NCI-H1694 treated with DMSO at 0.1 percent for 48 hours (cell line): ENCODE measurements around the gene SLC6A18.

Experiments
- DNase-seq: peaks from one replicate; lab custom pipeline; 2025; lab: John Stamatoyannopoulos, UW

The SLC6A18 gene

DNA sequence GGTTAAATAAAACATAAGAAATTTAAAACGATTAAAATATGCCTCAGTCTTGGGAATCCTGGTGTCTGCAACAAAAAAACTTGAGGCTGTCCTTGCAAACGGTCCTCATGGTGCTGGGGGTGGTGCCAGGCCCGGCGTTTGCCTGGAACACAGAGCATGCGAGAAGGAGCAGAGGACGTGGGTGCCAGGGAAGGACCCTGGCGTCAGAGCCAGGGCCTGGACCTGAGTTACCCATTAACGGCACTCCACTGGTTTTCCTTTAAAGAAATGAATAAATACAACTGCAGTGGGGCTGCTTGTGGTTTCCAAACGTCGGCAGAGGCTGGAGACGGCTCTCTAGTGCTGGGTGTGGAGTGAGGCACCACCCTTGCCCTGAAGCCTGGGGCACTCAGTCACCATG, at the start of gene SLC6A18:
Gene SLC6A18, plus strand, starts transcription at position 301 of the 400 bp plus-strand sequence. Its CDS starts 97 bp downstream, at position 398.
- DNase-seq: no peak

GRCh38 chr5:1175801-1176472, 49.2 kb upstream of the SLC6A18 start:
- DNase-seq: no peak

DNA sequence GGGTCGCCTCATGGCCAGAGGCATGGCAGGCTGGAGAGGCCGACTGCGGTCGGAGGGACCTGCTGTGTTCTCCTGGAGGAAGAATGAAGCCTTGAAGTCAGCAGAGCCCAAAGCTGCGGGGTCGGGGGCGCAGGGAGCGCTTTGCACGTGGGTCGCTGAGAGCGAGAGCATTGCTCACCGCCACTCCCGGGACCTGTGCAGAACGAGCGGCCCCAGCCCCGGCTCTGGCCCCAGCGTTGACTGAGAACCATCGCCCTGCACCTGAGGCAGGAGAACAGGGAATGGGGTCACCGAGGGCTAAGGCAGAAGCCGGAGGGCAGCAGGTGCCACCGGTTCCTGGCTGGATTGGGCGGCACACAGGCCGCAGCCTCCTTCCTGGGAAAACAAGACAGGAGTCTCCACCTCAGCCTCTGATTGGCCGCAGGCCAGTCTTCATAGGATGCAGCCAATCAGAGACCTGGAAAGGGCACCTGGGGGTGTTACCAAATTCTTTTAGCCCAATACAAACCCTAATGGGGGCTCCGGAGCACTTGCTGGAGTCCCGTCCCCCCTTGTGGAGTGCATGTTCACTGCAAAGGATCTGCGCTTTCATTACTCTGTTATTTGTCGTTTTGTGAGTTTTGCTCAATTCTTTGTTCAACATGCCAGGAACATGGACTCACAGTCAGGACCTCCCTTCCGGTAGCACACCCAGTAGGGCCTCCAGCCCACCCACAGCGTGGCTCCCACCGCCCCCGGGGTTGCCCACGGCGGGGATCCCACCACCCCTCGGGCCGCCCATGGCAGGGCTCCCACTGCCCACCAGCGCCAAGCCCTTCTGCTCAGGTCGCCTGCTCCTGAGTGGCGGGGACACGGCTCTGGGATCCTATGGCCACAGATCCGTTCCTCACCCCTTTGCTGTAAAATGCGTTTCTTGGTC, 48.4 kb upstream of the SLC6A18 start:
- no peak for DNase-seq

DNA sequence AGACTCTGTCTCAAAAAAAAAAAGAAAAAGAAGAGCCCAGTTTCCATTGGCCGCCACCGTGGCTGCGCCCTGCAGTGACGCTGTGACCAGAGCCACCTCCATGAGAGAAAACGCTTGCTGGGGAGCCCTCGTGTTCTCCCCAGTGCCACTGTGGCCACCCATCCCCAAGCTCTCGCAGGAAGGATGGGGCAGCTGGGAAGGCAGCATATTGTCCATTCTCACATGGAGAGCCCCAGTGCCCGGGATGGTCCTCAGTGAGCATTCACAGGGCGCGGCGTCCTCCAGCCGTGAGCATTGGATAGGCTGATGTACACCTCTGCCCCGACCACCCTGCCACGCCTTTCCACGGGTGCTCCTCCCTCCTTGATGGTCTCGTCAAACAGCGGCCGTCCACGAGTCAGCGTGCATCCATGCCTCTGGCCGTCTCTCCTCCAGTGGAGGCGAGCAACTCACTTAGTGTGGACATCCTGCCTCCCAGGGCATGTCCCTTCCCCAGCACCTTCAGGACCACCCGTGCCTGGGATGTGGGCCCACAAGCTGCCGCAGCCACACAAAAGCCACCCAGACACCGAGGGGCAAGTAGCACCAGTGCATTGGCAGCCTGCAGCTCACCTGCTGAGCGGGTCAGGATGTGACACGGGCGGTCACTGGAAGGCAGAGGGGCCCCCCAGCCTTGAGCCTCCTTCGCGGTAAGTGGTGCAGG, 47.2 kb upstream of the SLC6A18 start:
- no peak for DNase-seq

- DNase-seq: no peak
Observed at GRCh38 chr5:1178529-1179382, 46.4 kb upstream of the SLC6A18 start.

GRCh38 chr5:1179383-1179715, 45.8 kb upstream of the SLC6A18 start:
- no peak for DNase-seq

- DNase-seq: no peak
Observed at GRCh38 chr5:1180096-1180495, 45.1 kb upstream of the SLC6A18 start.

GRCh38 chr5:1180841-1181271, 44.3 kb upstream of the SLC6A18 start:
- DNase-seq: no peak

DNA sequence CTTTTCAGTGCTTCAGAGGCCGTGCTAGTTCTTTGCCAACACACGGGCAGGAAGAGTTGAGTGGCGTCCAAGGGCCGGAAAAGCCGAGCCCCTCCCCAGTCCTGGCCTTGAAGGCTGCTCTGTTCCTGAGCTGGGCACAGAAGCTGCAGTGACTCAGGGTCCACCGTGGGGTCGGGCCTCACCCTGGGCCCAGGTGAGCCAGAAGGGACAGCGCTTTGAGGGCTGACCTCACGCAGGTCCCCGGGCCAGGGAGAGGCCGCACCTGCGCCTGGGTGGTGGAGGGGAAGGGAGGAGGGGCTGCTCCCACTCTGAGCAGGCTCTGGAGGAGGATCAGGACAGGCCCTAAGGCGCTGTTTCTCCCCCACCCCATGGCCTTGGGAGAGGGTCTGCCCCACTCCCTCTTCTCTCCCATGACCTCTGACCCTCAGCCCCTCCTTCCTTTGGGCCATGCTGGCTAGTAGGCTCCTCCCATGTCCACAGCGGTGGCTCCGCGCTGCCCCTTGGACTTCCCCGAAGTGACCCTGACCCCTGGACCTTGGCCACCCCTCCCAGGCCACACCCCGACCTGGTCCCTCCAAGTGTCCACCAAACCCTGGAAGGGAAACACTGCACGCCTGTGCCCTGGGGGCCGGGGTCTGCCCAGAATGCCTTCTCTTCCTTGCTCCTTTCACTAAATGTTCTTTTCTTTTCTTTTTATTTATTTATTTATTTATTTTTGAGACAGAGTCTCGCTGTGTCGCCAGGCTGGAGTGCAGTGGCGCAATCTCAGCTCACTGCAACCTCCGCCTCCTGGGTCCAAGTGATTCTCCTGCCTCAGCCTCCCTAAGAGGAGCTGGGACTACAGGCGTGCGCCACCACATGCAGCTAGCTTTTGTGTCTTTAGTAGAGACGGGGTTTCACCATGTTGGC, 43.5 kb upstream of the SLC6A18 start:
- no peak for DNase-seq

DNA sequence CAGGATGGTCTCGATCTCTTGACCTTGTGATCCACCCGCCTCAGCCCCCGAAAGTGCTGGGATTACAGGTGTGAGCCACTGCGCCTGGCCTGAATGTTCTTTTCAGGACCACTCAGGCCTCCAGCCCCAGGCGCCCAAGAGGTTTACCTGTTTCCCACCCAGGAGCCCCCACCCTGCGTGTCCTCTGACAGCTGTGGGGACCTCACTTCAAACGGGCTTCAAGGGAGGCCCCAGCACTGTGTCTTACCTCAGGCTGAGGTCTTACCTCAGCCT, 42.9 kb upstream of the SLC6A18 start:
- no peak for DNase-seq

DNA sequence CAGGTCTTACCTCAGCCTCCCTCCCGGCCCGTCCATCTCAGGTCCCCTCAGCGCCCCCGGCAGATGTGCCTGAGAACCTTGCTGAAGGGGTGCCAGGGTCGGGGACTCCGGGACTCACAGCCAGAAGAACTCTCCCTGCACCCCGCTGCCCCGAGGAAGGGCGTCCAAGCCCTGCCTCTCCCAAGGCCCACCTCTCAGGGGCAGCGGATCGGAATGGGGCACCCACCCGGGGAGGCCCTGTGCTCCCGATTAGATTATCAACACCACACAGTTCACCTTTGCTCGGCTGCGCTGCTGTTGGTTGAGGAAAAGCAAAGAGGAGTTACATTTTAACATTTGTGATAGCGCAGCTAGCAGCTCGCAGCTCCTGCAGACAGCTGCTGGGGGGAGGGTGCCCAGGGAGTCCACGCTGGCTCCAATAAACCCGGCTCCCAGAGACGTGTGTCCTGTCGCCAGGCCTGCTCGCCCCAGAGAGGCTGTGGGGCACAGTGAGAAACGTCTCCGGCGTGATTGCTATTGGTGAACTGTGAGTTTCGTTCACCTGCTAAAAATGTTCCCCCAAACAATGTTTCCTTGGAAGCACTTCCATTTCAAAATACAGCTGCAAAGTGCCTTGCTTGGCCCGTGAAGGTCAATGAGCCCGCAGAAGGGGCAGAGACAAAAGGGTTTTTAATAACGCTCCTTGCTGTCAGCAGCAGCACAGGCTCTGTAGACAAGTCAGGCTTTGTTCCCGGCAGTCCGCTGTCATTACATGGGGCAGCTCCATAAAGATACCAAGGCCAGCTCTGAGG, 42.4 kb upstream of the SLC6A18 start:
- DNase-seq: no peak

DNA sequence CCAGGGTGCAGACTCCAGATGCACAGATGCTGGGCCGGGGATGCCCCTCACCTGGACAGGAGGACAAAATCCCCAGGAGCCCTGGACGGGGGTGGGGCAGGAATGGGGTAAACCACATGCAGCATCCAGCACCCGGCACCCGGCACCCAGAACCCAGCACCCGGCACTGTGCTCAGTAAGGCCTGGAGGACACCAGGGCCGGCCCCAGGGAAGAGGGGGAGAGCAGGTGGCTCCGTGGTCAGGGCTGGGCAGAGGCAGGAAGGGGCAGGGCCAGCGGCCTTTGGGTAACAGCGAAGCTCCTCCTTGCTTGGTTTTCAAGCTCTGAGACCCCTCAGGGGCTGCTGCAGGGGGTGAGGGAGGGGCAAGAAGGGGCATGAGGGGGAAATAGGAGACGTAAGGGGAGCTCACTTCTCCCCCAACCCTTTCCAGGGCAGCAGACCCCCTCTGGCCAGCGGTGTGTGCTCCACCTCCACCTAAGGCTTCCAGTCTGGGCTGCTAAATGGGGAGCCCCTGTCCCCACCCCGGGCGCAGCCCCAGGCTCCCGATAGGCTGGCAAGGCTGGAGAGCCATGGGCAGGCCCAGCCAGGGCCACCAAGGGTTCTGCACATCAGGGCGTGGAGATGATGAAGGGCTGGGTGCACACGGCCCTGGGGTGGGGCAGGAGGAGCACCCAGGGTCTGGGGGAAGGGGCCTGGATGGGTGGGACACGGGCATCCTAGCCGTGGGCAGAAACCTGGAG, 41.6 kb upstream of the SLC6A18 start:
- DNase-seq: no peak

DNA sequence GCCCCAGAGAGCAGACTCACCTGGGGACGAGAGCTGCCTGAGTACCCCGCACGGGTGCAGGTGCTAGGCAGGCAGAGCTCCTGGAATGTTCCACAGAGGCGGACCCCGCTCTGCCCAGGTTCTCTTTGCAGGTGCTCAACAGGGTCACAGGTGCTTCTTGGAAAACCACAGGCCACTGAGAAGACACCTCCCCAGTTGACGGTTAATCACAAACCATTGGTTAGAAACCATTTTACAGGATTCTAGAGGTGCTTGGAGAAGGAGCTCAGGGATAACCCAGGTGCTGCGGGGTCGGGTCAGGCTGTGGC, 41.1 kb upstream of the SLC6A18 start:
- no peak for DNase-seq

DNA sequence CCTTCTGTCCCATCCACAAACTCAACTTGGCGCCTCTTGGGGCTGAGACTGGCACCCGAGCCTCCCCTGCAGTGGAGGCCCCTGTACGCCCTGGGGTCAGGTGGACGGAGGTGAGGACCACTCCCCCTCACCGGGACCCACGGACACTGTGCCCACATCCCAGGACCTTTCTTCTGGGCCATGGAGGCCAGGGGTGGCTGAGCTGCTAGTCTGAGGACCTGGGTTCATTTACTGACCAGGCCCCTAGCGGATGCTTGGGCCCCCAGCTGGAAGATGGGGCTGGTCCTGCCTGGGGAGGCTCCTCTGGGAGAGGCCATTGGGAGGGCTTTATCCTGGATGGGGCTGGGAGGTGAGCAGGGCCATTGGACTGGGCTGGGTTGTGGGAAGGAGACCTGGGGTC, 40.7 kb upstream of the SLC6A18 start:
- DNase-seq: no peak

GRCh38 chr5:1185038-1185627, 40.0 kb upstream of the SLC6A18 start:
- DNase-seq: no peak

DNA sequence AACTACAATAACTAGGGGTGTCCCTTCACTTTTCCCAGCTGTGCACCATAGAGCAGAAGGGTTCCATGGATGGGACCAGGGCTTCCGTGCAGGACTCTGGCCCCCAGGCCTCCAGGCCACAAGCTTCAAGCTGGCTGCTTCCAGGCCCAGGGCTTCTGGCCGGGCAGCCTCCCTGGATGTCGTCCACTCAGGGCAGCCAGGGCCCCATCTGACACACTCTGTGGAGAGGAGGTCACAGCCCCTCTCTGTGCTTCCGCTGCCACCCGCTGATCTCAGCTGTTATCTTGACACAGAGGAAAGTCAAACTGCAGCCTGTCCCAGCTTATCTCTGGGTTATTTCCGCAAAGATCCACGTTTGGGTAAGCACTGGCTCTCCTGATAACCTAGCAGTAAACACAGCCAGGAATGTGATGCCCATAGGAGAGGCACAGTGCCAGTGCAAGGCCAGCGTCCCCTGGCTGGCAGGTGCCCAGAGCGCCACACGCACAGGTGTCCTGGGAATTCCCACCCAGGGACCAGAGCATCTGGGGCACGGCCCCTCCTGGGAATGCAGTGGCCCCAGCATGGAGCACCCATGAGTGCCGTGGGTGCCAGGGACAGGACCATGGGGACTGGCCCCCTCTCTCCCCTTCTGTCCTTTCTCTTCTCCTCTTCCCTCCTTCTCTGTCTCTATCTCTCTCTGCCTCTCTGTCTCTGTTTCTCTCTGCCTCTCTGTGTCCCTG, 39.4 kb upstream of the SLC6A18 start:
- no peak for DNase-seq

DNA sequence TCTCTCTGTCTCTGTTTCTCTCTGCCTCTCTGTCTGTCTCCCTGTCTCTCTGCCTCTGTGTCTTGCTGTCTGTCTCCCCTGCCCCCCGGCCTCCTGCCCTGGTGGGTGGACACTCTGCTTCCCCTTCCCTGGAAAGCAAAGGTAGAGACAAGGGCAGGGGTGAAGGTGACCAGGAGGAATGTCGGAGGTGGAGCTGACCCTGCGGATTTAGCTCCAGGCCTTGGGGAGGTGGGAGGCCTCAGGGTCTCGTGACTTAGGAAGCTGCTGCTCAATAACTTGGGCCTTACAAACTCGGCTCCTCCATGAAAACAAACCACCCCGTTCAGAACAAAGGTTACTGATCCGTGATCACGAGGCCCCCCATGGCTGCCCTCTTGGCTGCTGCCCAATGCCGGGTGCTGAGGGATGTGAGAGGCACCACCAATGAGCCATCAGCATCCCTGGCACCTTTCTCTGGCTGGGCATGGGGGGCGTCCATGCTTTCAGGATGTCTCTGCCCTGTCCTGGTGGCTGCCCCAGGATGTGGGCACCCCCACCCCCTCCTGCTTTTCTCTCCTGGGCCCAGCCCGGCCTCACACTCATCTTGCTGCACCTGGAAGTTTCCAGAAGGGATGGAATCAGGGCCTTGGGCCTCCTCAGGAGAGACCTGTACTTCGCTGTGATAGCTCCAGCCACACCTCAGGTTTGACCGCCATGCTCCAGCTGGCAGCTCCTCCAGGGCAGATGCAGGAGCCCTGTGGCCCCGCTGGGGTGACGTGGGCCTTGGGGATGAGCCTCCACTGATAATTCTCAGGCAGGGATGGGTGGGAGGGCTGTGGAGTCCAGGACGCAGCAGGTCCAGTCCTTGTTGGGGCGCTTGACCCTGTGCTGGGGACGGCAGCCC, 38.6 kb upstream of the SLC6A18 start:
- no peak for DNase-seq
